ENCODE results near the gene NUAK2.

The NUAK2 gene

DNA sequence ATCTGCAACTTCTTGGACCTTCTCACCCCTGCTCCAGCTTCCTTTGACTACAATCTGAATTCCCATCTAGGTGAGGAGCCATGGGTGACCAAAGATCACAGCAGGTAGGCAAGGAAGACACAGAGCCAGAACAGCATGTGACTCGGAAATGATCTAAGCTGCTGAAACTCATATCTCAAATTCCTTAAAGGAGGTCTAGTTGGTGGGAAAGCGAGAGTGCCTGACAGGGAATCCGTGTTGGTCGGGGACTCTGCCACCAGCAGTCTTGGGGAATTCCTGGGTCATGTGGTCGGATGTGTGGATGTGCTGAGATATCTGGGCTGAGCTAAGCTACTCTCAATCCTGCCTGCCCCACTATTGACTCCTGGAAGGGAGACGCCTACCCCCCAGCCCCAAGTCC, 3.2 kb upstream of the NUAK2 start:
- H2AFZ ChIP-seq (ENCODE audit: low read depth, low read length) = no peak overlapping the region
- H3K4me1 ChIP-seq (ENCODE audit: insufficient read depth, low read length) = peaks cover 16% of the 10 kb centered on the region
- H3K27me3 ChIP-seq (ENCODE audit: insufficient read depth, low read length) = no peaks in the 10 kb centered on the region
- H3K36me3 ChIP-seq (ENCODE audit: insufficient read depth, low read length) = no peaks in the 10 kb centered on the region
- H3K4me3 ChIP-seq (ENCODE audit: low read length) = no peak overlapping the region
- H3K9me3 ChIP-seq (ENCODE audit: low read length) = no peaks in the 10 kb centered on the region

DNA sequence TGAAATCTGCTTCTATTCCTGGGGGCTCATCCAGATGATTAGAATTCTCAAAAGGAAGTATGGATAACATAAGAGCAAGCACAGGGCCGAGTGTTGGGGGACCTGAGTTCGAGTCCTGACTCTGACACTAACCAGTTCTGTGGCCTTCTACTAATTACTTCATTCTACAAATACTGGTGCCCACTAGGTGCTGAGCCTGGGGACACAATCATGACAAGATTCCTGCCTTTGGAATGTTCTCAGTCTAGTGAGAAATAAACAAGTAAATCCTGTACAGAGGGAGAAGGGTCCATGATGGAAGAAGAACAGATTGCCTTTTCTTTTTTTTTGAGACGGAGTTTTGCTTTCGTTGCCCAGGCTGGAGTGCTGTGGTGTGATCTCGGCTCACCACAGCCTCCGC, 2.2 kb upstream of the NUAK2 start:
- Histone ChIP-seq H3K9me3 (ENCODE audit: low read length) (no peaks in the 10 kb centered on the region), H3K4me3 (ENCODE audit: low read length) (no peak overlapping the region), H3K27me3 (ENCODE audit: insufficient read depth, low read length) (no peaks in the 10 kb centered on the region), H3K4me1 (ENCODE audit: insufficient read depth, low read length) (peaks cover 26% of the 10 kb centered on the region), H2AFZ (ENCODE audit: low read depth, low read length) (no peak overlapping the region), H3K36me3 (ENCODE audit: insufficient read depth, low read length) (peaks cover 6% of the 10 kb centered on the region)

DNA sequence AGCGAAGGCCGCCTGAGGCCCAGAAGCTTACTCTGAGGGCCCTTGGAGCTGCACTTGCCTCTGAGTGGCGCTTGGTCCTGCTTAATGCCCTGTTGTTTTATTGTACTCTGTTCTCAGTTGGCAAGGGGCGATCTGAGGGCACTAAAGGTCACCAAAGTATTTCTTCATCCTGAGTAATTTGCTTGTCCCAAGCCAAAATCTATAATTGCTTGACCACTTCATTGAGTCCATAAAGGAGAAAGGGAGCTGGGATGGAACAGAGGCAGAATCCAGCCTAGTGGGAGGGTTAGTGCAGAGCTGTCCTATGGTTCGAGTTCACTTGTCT, 376 bp upstream of the NUAK2 start:
- Histone ChIP-seq H3K9me3 (ENCODE audit: low read length) (no peaks in the 10 kb centered on the region), H2AFZ (ENCODE audit: low read depth, low read length) (no peak overlapping the region), H3K36me3 (ENCODE audit: insufficient read depth, low read length) (peaks cover 21% of the 10 kb centered on the region), H3K4me1 (ENCODE audit: insufficient read depth, low read length) (peaks cover 44% of the 10 kb centered on the region), H3K27me3 (ENCODE audit: insufficient read depth, low read length) (no peaks in the 10 kb centered on the region), H3K4me3 (ENCODE audit: low read length) (peak overlapping the region; percentile 99)

DNA sequence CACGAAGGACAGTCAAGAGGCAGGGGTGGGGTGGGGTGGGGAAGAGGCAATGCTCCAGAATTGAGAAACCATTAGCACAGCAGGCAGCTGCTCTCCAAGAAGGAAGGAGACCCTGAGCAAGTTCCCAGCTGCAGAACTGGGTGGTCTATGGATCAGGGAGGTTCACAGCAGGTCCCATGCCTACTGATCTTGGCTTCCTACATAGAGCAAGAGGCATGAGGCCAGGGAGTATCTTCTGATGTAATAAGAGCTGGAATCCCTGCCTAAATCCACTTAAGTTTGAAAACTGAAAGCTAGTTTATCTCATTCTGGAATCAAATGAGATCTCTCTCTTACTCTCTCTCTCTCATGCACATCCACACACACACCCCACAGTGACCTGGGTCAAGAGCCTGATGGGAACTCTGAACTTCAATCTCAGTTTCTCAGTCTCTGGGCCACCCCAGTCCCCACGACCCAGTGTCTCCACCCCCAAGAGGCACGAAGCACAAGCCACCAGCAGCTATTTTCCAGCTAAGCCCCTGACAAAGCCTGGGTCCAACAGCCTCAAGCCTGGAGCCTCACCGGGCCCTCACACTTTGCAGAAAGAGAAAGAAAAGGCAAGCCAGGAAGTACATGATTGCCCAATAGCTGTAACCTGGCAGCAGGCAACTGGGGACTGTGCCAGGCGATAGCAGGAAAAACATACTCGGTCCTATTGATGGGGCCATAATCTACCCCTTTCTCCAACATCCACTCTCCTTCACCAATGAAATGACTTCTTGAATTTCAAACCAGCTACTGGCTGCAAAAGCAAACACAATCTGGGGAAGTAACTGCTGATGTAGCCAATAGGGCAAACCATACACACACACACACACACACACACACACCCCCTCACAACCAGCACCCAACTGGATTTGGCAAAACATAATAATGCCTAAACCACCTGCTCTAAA, 2.2 kb downstream of the NUAK2 start:
- Histone ChIP-seq H3K4me3 (ENCODE audit: low read length) (peak overlapping the region; percentile 67), H3K27me3 (ENCODE audit: insufficient read depth, low read length) (no peaks in the 10 kb centered on the region), H3K9me3 (ENCODE audit: low read length) (no peaks in the 10 kb centered on the region), H3K4me1 (ENCODE audit: insufficient read depth, low read length) (peaks cover 61% of the 10 kb centered on the region), H3K36me3 (ENCODE audit: insufficient read depth, low read length) (peaks cover 25% of the 10 kb centered on the region), H2AFZ (ENCODE audit: low read depth, low read length) (no peak overlapping the region)

DNA sequence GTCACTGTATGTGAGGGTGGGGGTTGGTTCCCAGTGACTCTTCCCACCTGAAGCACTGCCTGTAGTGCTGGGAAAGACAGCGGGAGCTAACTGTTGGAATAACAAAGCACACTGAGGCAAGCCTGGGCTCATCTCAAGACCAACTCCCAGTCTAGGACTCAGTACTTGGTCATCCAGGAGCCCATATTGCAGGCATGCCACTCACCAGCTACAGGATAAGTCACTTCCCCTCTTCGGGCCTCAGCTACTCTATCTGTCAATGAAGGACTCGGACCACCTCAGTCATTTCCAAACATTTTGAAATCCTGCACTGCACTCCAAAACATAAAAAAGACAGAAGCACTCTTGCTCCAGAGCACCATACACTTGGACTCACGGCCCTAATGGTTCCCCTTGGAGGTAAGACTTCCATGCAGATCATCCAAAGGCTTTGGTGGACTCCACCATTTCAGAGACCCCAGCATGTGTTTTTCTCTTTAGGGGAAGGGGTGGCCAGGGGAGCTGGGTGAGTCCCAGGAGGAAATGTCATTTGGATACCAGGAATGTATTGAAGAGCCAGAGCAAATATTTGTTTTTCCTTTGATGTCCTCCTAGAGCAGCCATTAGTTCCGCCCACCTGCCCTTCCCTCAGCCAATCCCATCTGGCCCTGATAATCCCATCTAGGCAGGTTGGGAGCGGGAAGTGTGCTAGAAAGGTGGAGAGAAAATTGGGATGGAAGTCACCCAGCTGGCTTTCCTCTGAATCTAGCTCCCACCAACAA, 3.1 kb downstream of the NUAK2 start:
- Histone ChIP-seq H3K36me3 (ENCODE audit: insufficient read depth, low read length) (peaks cover 25% of the 10 kb centered on the region), H3K27me3 (ENCODE audit: insufficient read depth, low read length) (no peaks in the 10 kb centered on the region), H3K4me1 (ENCODE audit: insufficient read depth, low read length) (peaks cover 63% of the 10 kb centered on the region), H3K9me3 (ENCODE audit: low read length) (no peaks in the 10 kb centered on the region), H3K4me3 (ENCODE audit: low read length) (peak overlapping the region; percentile 67), H2AFZ (ENCODE audit: low read depth, low read length) (no peak overlapping the region)

DNA sequence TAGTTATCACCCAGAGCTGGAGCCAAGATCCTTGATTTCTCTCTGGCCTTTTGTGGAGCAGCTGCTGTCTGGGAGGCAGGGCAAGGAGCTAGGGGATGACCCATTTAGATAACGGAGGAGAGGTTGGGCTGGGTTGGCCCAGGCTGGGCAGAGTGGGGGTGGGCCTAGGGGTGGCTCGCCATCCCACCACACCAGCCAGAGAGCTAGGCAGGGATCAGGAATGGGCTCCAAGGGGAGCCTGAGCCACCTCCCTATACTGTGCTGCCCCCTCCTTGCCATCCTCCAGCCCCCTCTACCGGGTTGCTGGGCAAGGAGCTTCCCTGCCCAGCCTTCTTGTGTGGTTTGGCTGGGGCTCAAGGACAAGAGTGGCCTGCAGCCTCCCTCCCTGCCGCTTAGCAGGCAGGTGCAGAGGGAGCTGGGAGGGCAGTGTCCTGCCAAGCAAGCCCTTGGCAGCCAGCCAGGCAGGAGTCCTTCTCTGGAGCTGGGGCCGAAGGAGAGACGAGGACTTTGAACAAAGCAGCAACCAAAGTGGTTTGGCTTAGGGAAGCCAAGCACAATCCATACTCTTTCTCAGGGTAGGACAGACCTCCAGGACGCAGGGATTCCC, 4.1 kb downstream of the NUAK2 start:
- H3K4me3 ChIP-seq (ENCODE audit: low read length) = peak overlapping the region; percentile 67
- peaks cover 73% of the 10 kb centered on the region for H3K4me1 ChIP-seq (ENCODE audit: insufficient read depth, low read length)
- H3K27me3 ChIP-seq (ENCODE audit: insufficient read depth, low read length) = no peaks in the 10 kb centered on the region
- no peak overlapping the region for H2AFZ ChIP-seq (ENCODE audit: low read depth, low read length)
- H3K36me3 ChIP-seq (ENCODE audit: insufficient read depth, low read length) = peaks cover 25% of the 10 kb centered on the region
- no peaks in the 10 kb centered on the region for H3K9me3 ChIP-seq (ENCODE audit: low read length)

GRCh38 chr1:205316161-205316566, 5.4 kb downstream of the NUAK2 start:
- H2AFZ ChIP-seq (ENCODE audit: low read depth, low read length) = no peak overlapping the region
- no peak overlapping the region for H3K4me3 ChIP-seq (ENCODE audit: low read length)
- H3K9me3 ChIP-seq (ENCODE audit: low read length) = no peaks in the 10 kb centered on the region
- peaks cover 38% of the 10 kb centered on the region for H3K36me3 ChIP-seq (ENCODE audit: insufficient read depth, low read length)
- H3K4me1 ChIP-seq (ENCODE audit: insufficient read depth, low read length) = peaks cover 79% of the 10 kb centered on the region
- no peaks in the 10 kb centered on the region for H3K27me3 ChIP-seq (ENCODE audit: insufficient read depth, low read length)

GRCh38 chr1:205315008-205315618, 6.4 kb downstream of the NUAK2 start:
- no peak overlapping the region for H2AFZ ChIP-seq (ENCODE audit: low read depth, low read length)
- no peak overlapping the region for H3K4me3 ChIP-seq (ENCODE audit: low read length)
- H3K4me1 ChIP-seq (ENCODE audit: insufficient read depth, low read length) = peaks cover 83% of the 10 kb centered on the region
- no peaks in the 10 kb centered on the region for H3K27me3 ChIP-seq (ENCODE audit: insufficient read depth, low read length)
- H3K36me3 ChIP-seq (ENCODE audit: insufficient read depth, low read length) = peaks cover 48% of the 10 kb centered on the region
- H3K9me3 ChIP-seq (ENCODE audit: low read length) = no peaks in the 10 kb centered on the region

DNA sequence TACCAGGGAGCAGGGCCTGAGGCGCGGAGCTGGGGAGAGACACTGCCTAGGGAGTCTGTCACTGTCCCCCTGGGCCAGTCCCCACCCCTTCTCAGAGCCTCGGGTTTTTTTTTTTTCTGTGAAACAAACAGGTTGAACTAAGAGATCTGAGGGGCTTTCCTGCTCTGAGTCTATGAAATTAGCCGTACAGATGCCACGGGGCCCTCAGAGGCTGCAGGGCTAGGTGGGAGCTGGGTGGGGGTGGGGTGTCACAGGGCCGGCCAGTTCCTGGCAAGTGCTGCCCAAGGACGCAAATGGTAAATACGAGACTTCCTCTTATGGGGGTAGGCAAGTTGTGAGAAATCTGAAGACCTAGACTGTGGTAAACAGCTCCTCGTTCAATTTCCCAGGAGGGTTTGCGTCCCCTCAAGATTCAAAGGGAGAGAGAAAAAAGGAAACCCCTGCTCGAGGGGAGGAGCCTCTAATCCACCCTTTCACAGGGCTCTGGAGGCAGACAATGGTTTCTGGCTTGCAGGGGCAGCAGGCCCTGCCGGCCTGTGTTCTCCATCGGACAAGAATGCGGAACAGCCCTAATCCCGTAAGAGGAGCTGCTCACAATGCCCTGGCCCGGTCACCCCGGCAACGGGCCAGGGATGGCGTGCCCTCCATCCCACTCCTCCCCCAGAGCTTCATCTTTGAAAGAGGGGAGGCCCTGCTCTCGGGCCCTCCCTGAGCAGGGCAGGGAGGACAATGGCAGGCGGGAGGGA, 7.8 kb downstream of the NUAK2 start:
- Histone ChIP-seq H3K9me3 (ENCODE audit: low read length) (no peaks in the 10 kb centered on the region), H2AFZ (ENCODE audit: low read depth, low read length) (no peak overlapping the region), H3K27me3 (ENCODE audit: insufficient read depth, low read length) (no peaks in the 10 kb centered on the region), H3K4me1 (ENCODE audit: insufficient read depth, low read length) (peaks cover 71% of the 10 kb centered on the region), H3K36me3 (ENCODE audit: insufficient read depth, low read length) (peaks cover 54% of the 10 kb centered on the region), H3K4me3 (ENCODE audit: low read length) (peak overlapping the region; percentile 40)

- Histone ChIP-seq H3K9me3 (ENCODE audit: low read length) (no peaks in the 10 kb centered on the region), H3K4me1 (ENCODE audit: insufficient read depth, low read length) (peaks cover 63% of the 10 kb centered on the region), H3K27me3 (ENCODE audit: insufficient read depth, low read length) (no peaks in the 10 kb centered on the region), H2AFZ (ENCODE audit: low read depth, low read length) (no peak overlapping the region), H3K4me3 (ENCODE audit: low read length) (peak overlapping the region; percentile 40), H3K36me3 (ENCODE audit: insufficient read depth, low read length) (peaks cover 54% of the 10 kb centered on the region)
Observed at GRCh38 chr1:205312866-205313562, 8.5 kb downstream of the NUAK2 start.

- Histone ChIP-seq H2AFZ (ENCODE audit: low read depth, low read length) (no peak overlapping the region), H3K27me3 (ENCODE audit: insufficient read depth, low read length) (no peaks in the 10 kb centered on the region), H3K4me1 (ENCODE audit: insufficient read depth, low read length) (peaks cover 45% of the 10 kb centered on the region), H3K4me3 (ENCODE audit: low read length) (no peak overlapping the region), H3K36me3 (ENCODE audit: insufficient read depth, low read length) (peaks cover 62% of the 10 kb centered on the region), H3K9me3 (ENCODE audit: low read length) (no peaks in the 10 kb centered on the region)
Observed at GRCh38 chr1:205310976-205311704, 10.4 kb downstream of the NUAK2 start.

All from neuron (in vitro differentiated cells).